Activated effector memory CD4-positive, alpha-beta T cell treated with Interleukin-2 at 50 U/mL for 16 hours (primary cell): ENCODE results near the gene CNNM4.

Experiments used
- DNase-seq: peaks from one replicate; pipeline ENCODE4 v3.0.0-alpha.2; 2020

The CNNM4 gene

GRCh38 chr2:96837575-96837974 is 76.9 kb downstream of the CNNM4 start:
- no peak for DNase-seq

- no peak for DNase-seq
These were observed 77.9 kb downstream of the CNNM4 start for GRCh38 chr2:96838345-96839292.

GRCh38 chr2:96839293-96839874 is 78.7 kb downstream of the CNNM4 start:
- DNase-seq: peak; percentile 84

- no peak for DNase-seq
These were observed 79.5 kb downstream of the CNNM4 start for GRCh38 chr2:96839875-96840850.

- no peak for DNase-seq
These were observed 81.2 kb downstream of the CNNM4 start for GRCh38 chr2:96841701-96842495.

- no peak for DNase-seq
These were observed 81.9 kb downstream of the CNNM4 start for GRCh38 chr2:96842600-96842999.

- DNase-seq: no peak
These were observed 83.0 kb downstream of the CNNM4 start, which contains the start of gene ANKRD23 for GRCh38 chr2:96843538-96844268. TSS of gene ANKRD23 (minus strand) at chr2:96844021. CDS start at chr2:96843992, 29 bp downstream.

GRCh38 chr2:96844405-96844808 is 83.7 kb downstream of the CNNM4 start:
- DNase-seq: no peak

GRCh38 chr2:96846825-96847224 is 86.1 kb downstream of the CNNM4 start:
- DNase-seq: no peak

GRCh38 chr2:96847586-96847985 is 86.9 kb downstream of the CNNM4 start:
- no peak for DNase-seq

GRCh38 chr2:96848264-96848663 is 87.6 kb downstream of the CNNM4 start:
- no peak for DNase-seq

- DNase-seq: no peak
These were observed 92.0 kb downstream of the CNNM4 start for GRCh38 chr2:96852667-96853066.

GRCh38 chr2:96853321-96853720 is 92.6 kb downstream of the CNNM4 start:
- no peak for DNase-seq

- DNase-seq: peak; percentile 25
These were observed 96.3 kb downstream of the CNNM4 start for GRCh38 chr2:96856776-96857666.

GRCh38 chr2:96857667-96858372 is 97.1 kb downstream of the CNNM4 start, which contains the start of gene ANKRD39:
TSS of gene ANKRD39 (minus strand) at chr2:96858016. CDS start at chr2:96857987, 29 bp downstream.
- peak; percentile 98 for DNase-seq

GRCh38 chr2:96859099-96859649 is 98.5 kb downstream of the CNNM4 start:
- DNase-seq: no peak

GRCh38 chr2:96859681-96860064 is 99.0 kb downstream of the CNNM4 start:
- no peak for DNase-seq

- no peak for DNase-seq
These were observed 99.6 kb downstream of the CNNM4 start for GRCh38 chr2:96860065-96861029.
